ENCODE measurements around the gene NHERF2. TPM values are rescaled to one million over a fixed set of nuclear protein-coding genes. Genes with fewer than 3 reads are reported as not detected.

NHERF2 gene
- polyA plus RNA-seq, 2 of the 4 experiments (the other 2 are of a cell fraction) = 32.3 to 35.0 TPM

GRCh38 chr16:2061526-2061925 lies 34.8 kb downstream of the NHERF2 start:
- TF ChIP-seq, protein P1, sequence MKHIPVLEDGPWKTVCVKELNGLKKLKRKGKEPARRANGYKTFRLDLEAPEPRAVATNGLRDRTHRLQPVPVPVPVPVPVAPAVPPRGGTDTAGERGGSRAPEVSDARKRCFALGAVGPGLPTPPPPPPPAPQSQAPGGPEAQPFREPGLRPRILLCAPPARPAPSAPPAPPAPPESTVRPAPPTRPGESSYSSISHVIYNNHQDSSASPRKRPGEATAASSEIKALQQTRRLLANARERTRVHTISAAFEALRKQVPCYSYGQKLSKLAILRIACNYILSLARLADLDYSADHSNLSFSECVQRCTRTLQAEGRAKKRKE (CRISPR knock-in tag; IDR thresholded peaks at IDR 0.05; ENCODE audit: low read depth) = no peak
- no peak for TF ChIP-seq FOSB (CRISPR knock-in tag; IDR thresholded peaks at IDR 0.05)
- TF ChIP-seq PHF8 (IDR thresholded peaks at IDR 0.05; ENCODE audit: borderline replicate concordance, low read depth) = no peak
- no peak for TF ChIP-seq MAZ (IDR thresholded peaks at IDR 0.05; ENCODE audit: borderline replicate concordance, low read depth, low read length)
- TF ChIP-seq EHF (CRISPR knock-in tag; IDR thresholded peaks at IDR 0.05) = no peak
- TF ChIP-seq MAFK (IDR thresholded peaks at IDR 0.05; ENCODE audit: partially characterized antibody) = no peak
- no peak for TF ChIP-seq JUN (IDR thresholded peaks at IDR 0.05)
- no peak for TF ChIP-seq HES2 (IDR thresholded peaks at IDR 0.05)
- TF ChIP-seq ELK1 (IDR thresholded peaks at IDR 0.05; ENCODE audit: low read depth, low read length) = no peak
- TF ChIP-seq RCOR1 (IDR thresholded peaks at IDR 0.05; ENCODE audit: low read depth, low read length) = no peak
- TF ChIP-seq, protein P2, sequence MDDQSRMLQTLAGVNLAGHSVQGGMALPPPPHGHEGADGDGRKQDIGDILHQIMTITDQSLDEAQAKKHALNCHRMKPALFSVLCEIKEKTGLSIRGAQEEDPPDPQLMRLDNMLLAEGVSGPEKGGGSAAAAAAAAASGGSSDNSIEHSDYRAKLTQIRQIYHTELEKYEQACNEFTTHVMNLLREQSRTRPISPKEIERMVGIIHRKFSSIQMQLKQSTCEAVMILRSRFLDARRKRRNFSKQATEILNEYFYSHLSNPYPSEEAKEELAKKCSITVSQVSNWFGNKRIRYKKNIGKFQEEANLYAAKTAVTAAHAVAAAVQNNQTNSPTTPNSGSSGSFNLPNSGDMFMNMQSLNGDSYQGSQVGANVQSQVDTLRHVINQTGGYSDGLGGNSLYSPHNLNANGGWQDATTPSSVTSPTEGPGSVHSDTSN (IDR thresholded peaks at IDR 0.05) = no peak
- DNase-seq (ENCODE audit: low read depth in 1 of 2, low spot score in 1 of 2) = no peak
- ATAC-seq = no peak
- ChIA-PET CTCF (interaction anchor here (0.8 to 3.7 kb wide), 10 partner anchors 10 to 79 kb away, joined by 3 to 14 read pairs (median 5); partner anchors contain the start of gene NHERF2), POLR2A (no interaction called here)
- no peak overlapping the region for H3K4me3 ChIP-seq
- no peaks in the 10 kb centered on the region for H3K4me1 ChIP-seq
- 98% methylated on average over 11 of the region's 13 CpGs for WGBS (ENCODE audit: missing lambda C conversion rate)
- H3K4me2 ChIP-seq = no peak overlapping the region
- no peak overlapping the region for H3K27ac ChIP-seq
- no peaks in the 10 kb centered on the region for H3K9me3 ChIP-seq
- no peak for FAIRE-seq

- ChIA-PET POLR2A (no interaction called here), CTCF (interaction anchor here (0.9 to 3.7 kb wide), 6 partner anchors 7 to 78 kb away, joined by 4 to 14 read pairs (median 7); partner anchors contain the start of gene NHERF2)
These were observed 36.1 kb downstream of the NHERF2 start for GRCh38 chr16:2062801-2063200.

GRCh38 chr16:2063861-2064260 lies 37.2 kb downstream of the NHERF2 start:
- FAIRE-seq (no peak), DNase-seq (ENCODE audit: low read depth in 1 of 2, low spot score in 1 of 2) (no peak), ATAC-seq (no peak)
- Histone ChIP-seq H3K4me2 (no peak overlapping the region), H3K27ac (no peak overlapping the region), H3K9me3 (no peaks in the 10 kb centered on the region), H3K4me1 (no peaks in the 10 kb centered on the region), H3K4me3 (no peak overlapping the region)
- ChIA-PET CTCF (interaction anchor here (1.0 to 2.3 kb wide), 5 partner anchors 8 to 77 kb away, joined by 3 to 8 read pairs (median 3); no protein-coding TSS in a partner anchor), POLR2A (interaction anchor here (0.6 kb wide), 1 partner anchor 77 kb away, joined by 3 read pairs; no protein-coding TSS in a partner anchor)
- 95% methylated on average over 20 of the region's 25 CpGs for WGBS (ENCODE audit: missing lambda C conversion rate)
- TF ChIP-seq RNF2 (IDR thresholded peaks at IDR 0.05; ENCODE audit: borderline replicate concordance, low read depth) (no peak), FOSL2 (IDR thresholded peaks at IDR 0.05) (no peak), FOSL2 (CRISPR knock-in tag; IDR thresholded peaks at IDR 0.05) (no peak), POLR2A (IDR thresholded peaks at IDR 0.05; ENCODE audit: low read length) (no peak), SMC3 (IDR thresholded peaks at IDR 0.05) (no peak), HMGXB4 (CRISPR knock-in tag; IDR thresholded peaks at IDR 0.05; ENCODE audit: borderline replicate concordance) (no peak), EHF (CRISPR knock-in tag; IDR thresholded peaks at IDR 0.05) (no peak), MAZ (IDR thresholded peaks at IDR 0.05; ENCODE audit: borderline replicate concordance, low read depth, low read length) (no peak), ZNF302 (CRISPR knock-in tag; IDR thresholded peaks at IDR 0.05) (no peak), KDM5A (IDR thresholded peaks at IDR 0.05) (no peak), RAD21 (conservative IDR thresholded peaks at IDR 0.05 in 1 of 2, IDR thresholded peaks at IDR 0.05 in 1 of 2) (no peak), HES2 (IDR thresholded peaks at IDR 0.05) (no peak)
- TF ChIP-seq, protein P1 (CRISPR knock-in tag; IDR thresholded peaks at IDR 0.05; ENCODE audit: low read depth) = no peak

More at GRCh38 chr16:2062801-2063200, 36.1 kb downstream of the NHERF2 start:
- TF ChIP-seq EP300 (IDR thresholded peaks at IDR 0.05) (no peak), HEYL (CRISPR knock-in tag; IDR thresholded peaks at IDR 0.05) (no peak), PHF8 (IDR thresholded peaks at IDR 0.05; ENCODE audit: borderline replicate concordance, low read depth) (no peak), RNF2 (IDR thresholded peaks at IDR 0.05; ENCODE audit: borderline replicate concordance, low read depth) (no peak), CEBPB (IDR thresholded peaks at IDR 0.05) (no peak), CBX8 (IDR thresholded peaks at IDR 0.05) (no peak), CHD2 (IDR thresholded peaks at IDR 0.05; ENCODE audit: low read length, partially characterized antibody) (no peak), BHLHE40 (IDR thresholded peaks at IDR 0.05; ENCODE audit: low read depth, low read length) (no peak), SREBF2 (IDR thresholded peaks at IDR 0.05) (no peak), HDAC2 (IDR thresholded peaks at IDR 0.05) (no peak), ZFP36 (IDR thresholded peaks at IDR 0.05; ENCODE audit: borderline replicate concordance, partially characterized antibody) (no peak), ZC3H11A (IDR thresholded peaks at IDR 0.05) (no peak)
- TF ChIP-seq, protein P2 (IDR thresholded peaks at IDR 0.05) = no peak
- H3K27ac ChIP-seq = no peak overlapping the region
- H3K4me3 ChIP-seq = no peak overlapping the region
- DNase-seq (ENCODE audit: low read depth in 1 of 2, low spot score in 1 of 2) (no peak), ATAC-seq (no peak; a peak in 1 of 6 replicates), FAIRE-seq (no peak)
- 94% methylated on average over 16 of the region's 28 CpGs for WGBS (ENCODE audit: missing lambda C conversion rate)
- no peak overlapping the region for H3K4me2 ChIP-seq
- no peaks in the 10 kb centered on the region for H3K4me1 ChIP-seq
- no peaks in the 10 kb centered on the region for H3K9me3 ChIP-seq
